ENCODE results near the gene FANCE.
"Not testable (repeated sequence)": the region's sequence is repeated elsewhere in the genome, so short reads cannot be mapped to it uniquely, and the experiment has no call there.

Gene FANCE

GRCh38 chr6:35499372-35499771, 47.2 kb downstream of the FANCE start:
- no peak for DNase-seq

- DNase-seq = no peak
Measured at GRCh38 chr6:35500782-35501181, 48.6 kb downstream of the FANCE start.

GRCh38 chr6:35501784-35502183, 49.6 kb downstream of the FANCE start:
- no peak for DNase-seq

GRCh38 chr6:35503534-35503933, 51.4 kb downstream of the FANCE start:
- DNase-seq = no peak

GRCh38 chr6:35505999-35506412, 53.9 kb downstream of the FANCE start:
- DNase-seq = no peak

GRCh38 chr6:35506536-35506935, 54.4 kb downstream of the FANCE start:
- DNase-seq = no peak

- DNase-seq = no peak
Measured at GRCh38 chr6:35507221-35507620, 55.1 kb downstream of the FANCE start.

GRCh38 chr6:35508027-35508426, 55.9 kb downstream of the FANCE start:
- no peak for DNase-seq

GRCh38 chr6:35508542-35508941, 56.4 kb downstream of the FANCE start:
- DNase-seq = no peak

GRCh38 chr6:35510916-35511561, 58.9 kb downstream of the FANCE start:
- no peak for DNase-seq

- no peak for DNase-seq
Measured at GRCh38 chr6:35511562-35511941, 59.4 kb downstream of the FANCE start.

GRCh38 chr6:35512006-35512405, 59.9 kb downstream of the FANCE start:
- no peak for DNase-seq

GRCh38 chr6:35512740-35513139, 60.6 kb downstream of the FANCE start, which contains the start of gene TULP1:
TSS of gene TULP1 (minus strand) at chr6:35512896. CDS start at chr6:35512858, 38 bp downstream.
- DNase-seq = no peak

- DNase-seq = no peak
Measured at GRCh38 chr6:35514587-35514986, 62.4 kb downstream of the FANCE start.

- not testable (repeated sequence) for DNase-seq
Measured at GRCh38 chr6:35515939-35516338, 63.8 kb downstream of the FANCE start.
